NCI-H1694 treated with DMSO at 0.1 percent for 48 hours (cell line): ENCODE results near the gene MYOM3.

Source experiments
- DNase-seq: peaks from one replicate; lab custom pipeline; 2025; lab: John Stamatoyannopoulos, UW

Gene MYOM3

GRCh38 chr1:24138476-24139221 lies 26.7 kb upstream of the MYOM3 start:
- no peak for DNase-seq

DNA sequence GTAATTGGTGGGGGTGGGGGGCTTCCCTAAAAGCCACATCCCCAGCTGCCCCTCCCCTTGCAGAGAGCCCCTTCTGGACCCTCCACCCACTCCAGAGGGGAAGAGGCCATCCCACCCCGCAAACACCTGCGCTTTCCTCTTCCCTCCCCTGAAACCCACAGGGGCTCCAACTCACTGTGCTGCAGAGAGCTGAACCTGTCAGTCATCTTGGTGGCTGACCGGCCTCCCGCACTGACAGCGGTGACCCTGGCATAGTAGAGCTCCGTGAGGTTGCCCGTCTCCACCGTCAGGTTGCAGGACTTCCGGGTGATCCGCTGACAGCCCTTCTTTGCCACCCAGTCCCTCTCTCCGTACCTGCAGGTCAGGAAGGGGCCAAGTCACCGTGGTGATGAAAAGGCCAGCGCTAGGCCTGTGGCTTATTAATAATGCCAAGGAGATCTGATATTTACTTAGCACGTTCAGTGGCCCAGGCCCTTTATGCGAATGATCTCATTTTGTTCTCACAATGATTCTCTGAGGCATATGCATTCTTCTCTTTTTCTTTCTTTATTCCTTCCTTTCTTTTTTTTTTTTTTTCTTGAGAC lies 25.1 kb upstream of the MYOM3 start:
- DNase-seq, result no peak

DNA sequence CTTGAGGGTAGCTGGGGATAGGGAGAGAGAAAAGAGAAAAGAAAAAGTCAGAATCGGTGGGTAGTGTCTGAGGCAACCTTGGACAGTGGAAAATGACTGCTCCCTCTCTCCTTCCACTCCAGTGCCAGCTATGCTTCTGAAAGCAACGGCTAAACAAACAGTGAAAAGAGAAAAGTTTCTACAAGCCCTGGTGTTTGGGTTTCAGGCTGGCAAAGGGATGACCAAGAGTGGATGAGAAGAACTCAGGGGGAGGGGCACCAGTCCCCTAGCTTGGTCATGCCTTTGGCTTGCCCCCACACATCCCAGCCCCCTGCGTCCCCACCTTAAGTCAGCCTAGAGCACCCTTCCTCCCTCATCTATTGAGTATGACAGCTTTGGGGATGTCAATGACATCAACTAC lies 22.4 kb upstream of the MYOM3 start:
- DNase-seq, result no peak

DNA sequence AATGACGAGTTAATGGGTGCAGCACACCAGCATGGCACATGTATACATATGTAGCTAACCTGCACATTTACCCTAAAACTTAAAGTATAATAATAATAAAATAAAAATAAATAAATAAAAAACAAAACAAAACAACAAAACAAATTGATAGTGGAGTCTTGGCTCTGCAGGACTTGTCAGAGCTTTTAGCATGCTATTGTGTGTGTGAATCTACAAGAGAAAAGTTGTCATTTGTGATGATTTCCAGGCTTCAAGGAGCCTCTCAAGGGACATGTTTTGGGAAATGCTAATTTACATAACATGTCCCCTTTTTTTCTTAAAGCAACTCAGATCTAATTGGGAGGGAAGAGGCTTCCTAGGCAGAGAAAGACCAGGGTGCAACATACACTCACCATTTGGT lies 21.9 kb upstream of the MYOM3 start:
- DNase-seq, result no peak

DNA sequence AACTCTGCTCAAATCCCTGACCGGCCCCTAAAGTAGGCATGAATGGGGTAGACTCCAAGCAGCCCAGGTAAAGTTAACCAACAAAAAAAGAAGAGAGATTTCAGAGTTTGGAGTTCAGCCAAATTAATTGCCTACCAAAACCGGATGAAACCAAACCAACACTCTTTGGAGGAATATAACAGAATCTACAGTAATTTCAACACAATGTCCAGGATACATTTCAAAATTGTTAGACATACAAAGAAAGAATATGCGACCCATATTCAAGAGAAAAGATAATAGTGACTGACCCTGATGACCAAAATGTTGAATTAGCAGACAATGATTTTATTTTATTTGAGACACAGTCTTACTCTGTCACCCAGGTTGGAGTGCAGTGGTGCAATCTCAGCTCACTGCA lies 18.4 kb upstream of the MYOM3 start:
- DNase-seq, result no peak

DNA sequence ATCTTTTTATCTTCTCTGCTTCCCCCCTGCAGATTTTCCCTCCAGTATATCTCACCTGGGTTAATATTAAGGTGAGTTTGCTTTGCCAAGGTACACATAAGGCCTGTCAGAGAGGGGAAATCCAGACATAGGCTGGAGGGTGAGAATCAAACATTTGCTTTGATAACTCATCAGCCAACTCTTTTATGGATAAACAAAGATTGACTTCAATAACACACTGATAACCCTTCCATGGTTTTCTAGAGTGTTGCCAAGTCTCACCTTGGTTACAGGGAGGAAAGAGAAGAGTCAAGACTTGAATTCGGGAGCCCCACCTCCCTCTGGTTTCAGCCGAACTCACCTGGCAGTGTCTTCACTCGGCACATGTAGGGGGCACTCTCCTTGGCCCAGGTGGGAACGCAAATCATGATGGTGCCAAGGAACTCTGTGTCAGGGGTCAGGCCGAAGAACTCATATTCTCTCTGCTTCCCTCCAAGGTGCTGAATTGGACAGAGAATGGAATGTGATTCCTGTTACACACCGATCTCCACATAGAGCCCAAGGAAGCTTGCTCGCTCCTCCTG lies 15.9 kb upstream of the MYOM3 start:
- no peak for DNase-seq

- no peak for DNase-seq
These were observed 15.3 kb upstream of the MYOM3 start for GRCh38 chr1:24127134-24127800.

GRCh38 chr1:24126672-24127023 lies 14.7 kb upstream of the MYOM3 start:
- DNase-seq, result no peak

GRCh38 chr1:24126018-24126671 lies 14.2 kb upstream of the MYOM3 start:
- DNase-seq, result no peak

DNA sequence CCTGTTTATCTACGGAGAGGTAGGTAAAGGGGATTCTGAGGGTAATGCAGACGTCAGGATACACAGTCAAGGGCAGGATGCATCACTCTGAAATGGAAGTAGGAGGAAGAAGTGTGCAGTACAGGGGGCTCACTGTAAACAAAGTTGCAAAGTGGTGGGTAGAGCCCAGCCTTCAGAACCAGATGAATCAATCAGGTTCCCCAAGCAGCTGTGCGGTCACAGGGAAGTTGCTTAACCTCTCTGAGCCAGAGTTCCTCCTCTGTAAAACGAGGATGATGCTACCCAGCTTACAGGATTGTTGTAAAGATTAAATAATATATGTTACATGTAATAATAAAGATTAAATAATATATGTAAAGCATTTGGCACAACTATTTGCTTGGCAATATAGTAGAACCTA lies 13.5 kb upstream of the MYOM3 start:
- no peak for DNase-seq

GRCh38 chr1:24124980-24125379 lies 13.0 kb upstream of the MYOM3 start:
- no peak for DNase-seq

GRCh38 chr1:24123611-24124010 lies 11.7 kb upstream of the MYOM3 start:
- no peak for DNase-seq

GRCh38 chr1:24122776-24123175 lies 10.8 kb upstream of the MYOM3 start:
- no peak for DNase-seq

DNA sequence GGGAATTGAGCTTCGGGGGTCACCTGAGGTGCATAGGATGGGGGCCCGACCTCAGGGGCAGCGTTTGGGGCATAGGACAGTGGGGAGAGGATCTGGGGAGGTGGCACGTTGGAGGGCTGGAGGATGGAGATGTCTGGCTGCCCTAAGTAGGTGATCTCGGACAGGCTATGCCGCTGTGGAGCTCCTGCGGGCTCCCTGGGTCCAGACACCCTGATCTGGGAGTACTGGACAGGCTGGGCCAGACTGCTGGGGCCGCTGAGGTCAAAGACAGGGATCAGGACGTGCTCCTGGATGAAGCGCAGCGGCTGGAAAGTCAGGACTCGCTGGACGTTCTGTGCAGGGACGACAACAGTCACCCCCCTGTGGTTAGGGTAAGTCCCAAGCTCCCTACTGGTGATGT lies 9.5 kb upstream of the MYOM3 start:
- DNase-seq, result no peak

GRCh38 chr1:24120965-24121364 lies 9.0 kb upstream of the MYOM3 start:
- DNase-seq, result no peak

DNA sequence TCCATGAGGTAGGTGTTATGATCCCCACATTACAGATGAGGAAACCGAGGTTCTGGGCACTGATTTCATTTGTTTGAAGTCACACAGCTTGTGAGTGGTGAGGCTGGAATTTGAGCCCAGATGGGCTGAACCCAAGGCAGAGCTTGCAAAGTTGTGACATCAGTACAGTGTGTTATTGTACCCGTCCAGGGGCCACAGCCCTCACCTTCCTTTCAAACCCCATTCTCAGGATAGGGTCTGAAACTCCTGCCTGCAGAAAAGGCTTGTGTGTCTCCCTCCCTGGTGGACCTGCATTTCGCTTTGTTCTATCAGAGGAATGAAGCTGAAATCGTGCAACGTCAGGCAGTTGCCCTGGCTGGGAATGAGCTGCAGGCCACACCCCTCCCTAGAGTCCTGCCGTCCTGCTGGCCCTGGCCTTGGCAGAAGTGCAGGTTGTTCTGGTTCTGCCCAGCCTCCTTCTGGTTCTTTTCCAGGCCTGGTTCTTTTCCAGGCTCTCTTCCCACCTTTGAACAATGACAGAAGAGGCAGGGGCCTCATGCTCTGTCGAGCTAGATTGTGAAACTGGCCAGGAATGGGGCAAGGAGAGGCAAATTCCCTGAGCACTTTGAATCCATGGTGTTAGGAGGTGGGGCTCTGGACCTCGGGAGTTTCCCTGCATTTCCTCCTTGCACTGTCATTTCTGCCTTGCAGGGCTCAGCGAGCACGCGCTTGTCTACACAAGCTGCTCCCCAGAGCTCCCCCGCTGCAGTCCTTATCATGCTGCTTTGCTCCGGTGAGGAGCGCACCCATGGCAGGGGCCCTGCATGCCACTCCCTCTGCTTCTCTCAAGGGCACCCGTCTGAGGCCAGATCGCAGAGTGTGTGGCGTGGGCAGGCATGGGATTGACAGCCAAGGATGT lies 8.2 kb upstream of the MYOM3 start:
- DNase-seq, result no peak

GRCh38 chr1:24119489-24119858 lies 7.5 kb upstream of the MYOM3 start:
- DNase-seq, result no peak

GRCh38 chr1:24118410-24119242 lies 6.7 kb upstream of the MYOM3 start:
- DNase-seq, result no peak

GRCh38 chr1:24117722-24118409 lies 5.9 kb upstream of the MYOM3 start:
- DNase-seq, result no peak

- DNase-seq, result no peak
These were observed 5.2 kb upstream of the MYOM3 start for GRCh38 chr1:24117132-24117531.
